ENCODE measurements around the gene PADI1. TPM values are rescaled to one million over a fixed set of nuclear protein-coding genes. Genes with fewer than 3 reads are reported as not detected.

Gene PADI1
- total RNA-seq, 1 donor: 0.43 TPM

DNA sequence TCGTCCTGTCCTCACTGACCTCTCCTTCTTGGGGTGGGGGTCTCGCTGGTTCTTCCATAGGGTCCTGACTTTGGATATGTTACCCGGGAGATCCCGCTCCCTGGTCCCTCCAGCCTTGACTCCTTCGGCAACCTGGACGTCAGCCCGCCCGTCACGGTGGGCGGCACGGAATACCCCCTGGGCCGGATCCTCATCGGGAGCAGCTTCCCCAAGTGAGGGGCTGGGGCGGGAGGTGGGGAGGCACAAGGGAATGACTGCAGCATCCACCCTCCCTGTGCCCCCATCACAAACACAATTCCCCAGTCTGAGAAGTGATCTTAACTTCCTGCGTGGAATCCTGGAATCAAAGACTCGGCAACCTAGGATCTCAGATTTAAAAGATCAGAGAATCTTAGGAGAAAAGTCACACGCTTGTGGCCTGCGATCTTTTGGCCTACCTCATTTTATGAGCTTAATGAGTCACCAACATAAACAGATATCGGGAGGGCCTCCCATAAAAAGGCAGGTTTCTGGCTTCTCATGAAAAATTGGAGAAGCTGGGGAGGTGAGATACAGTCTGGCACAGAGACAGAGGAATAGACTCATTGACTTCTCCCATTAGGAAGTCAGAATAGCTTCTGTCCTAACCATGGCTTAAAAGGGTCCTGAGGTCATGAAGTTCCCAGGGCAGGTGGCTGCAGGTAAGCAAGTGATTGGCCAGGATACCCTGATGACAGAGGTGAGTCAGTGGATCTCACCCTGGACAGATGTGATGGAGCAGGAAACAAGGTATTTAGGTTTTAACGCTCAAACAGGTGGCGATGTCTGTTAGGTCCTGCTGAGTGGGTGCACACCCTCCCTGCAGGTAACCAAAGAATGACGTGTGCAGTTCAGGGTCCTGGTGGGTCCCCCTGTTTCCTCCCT, 28.1 kb downstream of the PADI1 start:
- TF ChIP-seq, protein P1, sequence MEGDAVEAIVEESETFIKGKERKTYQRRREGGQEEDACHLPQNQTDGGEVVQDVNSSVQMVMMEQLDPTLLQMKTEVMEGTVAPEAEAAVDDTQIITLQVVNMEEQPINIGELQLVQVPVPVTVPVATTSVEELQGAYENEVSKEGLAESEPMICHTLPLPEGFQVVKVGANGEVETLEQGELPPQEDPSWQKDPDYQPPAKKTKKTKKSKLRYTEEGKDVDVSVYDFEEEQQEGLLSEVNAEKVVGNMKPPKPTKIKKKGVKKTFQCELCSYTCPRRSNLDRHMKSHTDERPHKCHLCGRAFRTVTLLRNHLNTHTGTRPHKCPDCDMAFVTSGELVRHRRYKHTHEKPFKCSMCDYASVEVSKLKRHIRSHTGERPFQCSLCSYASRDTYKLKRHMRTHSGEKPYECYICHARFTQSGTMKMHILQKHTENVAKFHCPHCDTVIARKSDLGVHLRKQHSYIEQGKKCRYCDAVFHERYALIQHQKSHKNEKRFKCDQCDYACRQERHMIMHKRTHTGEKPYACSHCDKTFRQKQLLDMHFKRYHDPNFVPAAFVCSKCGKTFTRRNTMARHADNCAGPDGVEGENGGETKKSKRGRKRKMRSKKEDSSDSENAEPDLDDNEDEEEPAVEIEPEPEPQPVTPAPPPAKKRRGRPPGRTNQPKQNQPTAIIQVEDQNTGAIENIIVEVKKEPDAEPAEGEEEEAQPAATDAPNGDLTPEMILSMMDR (IDR thresholded peaks at IDR 0.05; ENCODE audit: insufficient read depth, low read depth, low read length): no peak

DNA sequence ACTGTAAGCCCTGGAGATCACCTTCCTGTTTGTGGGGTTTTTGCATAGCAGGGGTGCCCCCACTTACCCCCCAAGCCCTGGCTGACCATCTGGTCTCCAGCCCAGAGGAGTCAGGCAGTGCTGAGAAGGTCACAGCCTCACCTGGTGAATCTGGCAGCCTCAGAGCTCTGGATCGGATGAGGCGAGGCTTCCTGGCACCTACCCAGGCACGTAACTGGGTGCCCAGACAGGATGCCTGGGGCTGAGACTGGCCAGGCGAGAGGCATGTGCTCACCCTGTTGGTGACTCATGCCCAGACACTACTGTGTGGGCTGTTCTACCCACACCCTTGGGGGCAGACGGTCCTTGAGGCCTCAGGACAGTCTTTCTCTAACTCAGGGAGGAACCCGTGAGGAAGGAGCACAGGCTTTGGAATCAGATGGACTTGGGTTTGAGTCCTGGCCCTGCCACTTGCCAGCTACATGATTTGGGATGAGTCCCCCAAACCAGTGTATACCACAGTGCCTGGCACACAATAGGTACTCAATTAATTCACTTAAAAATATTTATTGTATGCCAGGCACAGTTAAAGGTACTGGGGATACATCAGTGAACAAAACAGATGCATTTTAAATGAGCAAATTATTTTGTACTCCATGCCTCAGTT, 28.9 kb downstream of the PADI1 start:
- TF ChIP-seq, protein P1 (IDR thresholded peaks at IDR 0.05; ENCODE audit: insufficient read depth, low read depth, low read length): no peak
- peak; percentile 95 for DNase-seq (ENCODE audit: low read depth)
- H3K4me3 ChIP-seq (ENCODE audit: low read depth, low read length): no peak overlapping the region

More for the DNA sequence above, 28.1 kb downstream of the PADI1 start:
- H3K4me3 ChIP-seq (ENCODE audit: low read depth, low read length): no peak overlapping the region
- peak; percentile 97 for DNase-seq (ENCODE audit: low read depth)

DNA sequence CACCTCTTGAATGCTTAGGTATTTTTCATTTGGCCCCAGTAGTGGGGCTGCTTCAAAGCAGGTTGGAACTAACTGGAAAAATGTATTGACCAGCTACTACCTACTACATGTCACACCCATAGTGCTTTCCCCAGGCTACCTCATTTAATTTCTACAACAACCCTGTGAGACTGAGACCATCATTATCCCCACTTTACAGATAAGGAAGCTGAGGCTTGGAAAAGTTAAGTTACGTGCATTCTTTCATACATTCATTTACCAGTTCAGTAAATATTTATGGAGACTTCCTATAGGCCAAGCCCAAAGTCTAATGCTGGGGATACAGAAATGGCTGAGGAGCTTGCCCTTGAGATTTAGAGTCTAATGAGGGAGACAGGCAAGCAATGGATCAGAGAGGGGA, 29.5 kb downstream of the PADI1 start:
- TF ChIP-seq, protein P1 (IDR thresholded peaks at IDR 0.05; ENCODE audit: insufficient read depth, low read depth, low read length): no peak
- H3K4me3 ChIP-seq (ENCODE audit: low read depth, low read length): no peak overlapping the region
- DNase-seq (ENCODE audit: low read depth): no peak

DNA sequence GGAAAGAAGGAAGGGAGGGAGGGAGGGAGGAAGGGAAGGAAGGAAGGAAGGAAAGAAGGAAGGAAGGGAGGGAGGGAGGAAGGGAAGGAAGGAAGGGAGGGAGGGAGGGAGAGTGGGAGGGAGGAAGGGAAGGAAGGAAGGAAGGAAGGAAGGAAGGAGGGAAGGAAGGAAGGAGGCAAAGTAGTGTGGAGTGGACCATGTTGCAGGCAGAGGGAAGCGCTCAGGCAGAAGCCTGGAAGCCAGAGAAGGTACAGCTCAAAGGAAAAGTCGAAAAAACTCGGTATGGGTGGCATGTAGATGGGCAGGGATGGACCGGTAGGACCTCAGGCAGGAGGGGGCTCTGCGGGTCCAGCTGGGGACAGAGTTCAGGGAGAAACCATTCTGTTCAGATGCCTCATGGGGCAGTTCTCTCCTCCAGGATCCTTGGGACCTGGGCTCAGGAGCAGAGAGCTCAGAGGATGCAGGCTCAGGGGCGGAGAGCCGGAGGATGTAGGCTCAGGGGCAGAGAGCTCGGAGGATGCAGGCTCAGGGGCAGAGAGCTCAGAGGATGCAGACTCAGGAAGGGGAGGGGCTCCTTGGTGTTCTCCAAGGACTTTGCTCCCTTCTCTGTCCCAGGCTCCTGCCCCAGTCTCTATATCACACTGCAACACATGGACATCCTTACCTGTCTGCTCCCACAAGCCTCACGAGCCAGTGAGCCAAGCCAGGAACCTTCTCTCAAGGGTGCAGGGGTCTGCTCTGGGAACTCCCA, 30.4 kb downstream of the PADI1 start:
- no peak overlapping the region for H3K4me3 ChIP-seq (ENCODE audit: low read depth, low read length)
- TF ChIP-seq, protein P1 (IDR thresholded peaks at IDR 0.05; ENCODE audit: insufficient read depth, low read depth, low read length): no peak
- no peak for DNase-seq (ENCODE audit: low read depth)

DNA sequence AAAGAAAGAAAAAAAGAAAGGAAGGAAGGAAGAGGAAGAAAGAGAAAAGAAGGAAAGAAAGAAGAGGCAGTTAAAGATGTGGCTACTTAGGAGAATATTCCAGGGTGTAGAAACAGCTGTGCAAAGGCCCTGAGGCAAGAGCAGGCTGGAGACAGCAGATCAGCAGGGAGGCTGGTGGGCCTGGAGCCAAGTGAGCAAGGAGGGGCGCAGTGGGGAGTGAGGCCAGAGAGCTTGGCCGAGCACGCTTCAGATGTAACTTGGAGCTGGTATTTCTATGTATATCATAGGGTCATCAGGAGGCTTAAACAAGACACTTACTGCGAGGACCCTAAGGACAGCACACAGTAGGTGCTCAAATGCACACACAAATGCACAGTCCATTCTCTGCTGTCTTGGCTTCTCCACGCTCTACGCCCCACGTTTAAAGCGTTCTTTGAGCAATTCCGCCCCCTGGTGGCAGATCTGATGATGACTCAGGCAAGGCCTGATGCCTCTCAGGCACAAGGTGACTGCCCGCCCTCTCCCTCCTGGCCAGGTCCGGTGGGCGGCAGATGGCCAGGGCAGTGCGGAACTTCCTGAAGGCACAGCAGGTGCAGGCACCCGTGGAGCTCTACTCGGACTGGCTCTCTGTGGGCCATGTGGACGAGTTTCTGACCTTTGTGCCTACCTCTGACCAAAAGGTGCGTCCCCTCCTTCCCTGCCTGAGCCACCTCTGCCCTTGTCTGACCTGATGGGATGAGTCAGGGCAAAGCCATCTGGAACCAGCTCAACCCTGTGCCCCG, 32.0 kb downstream of the PADI1 start:
- peak; percentile 84 for DNase-seq (ENCODE audit: low read depth)
- H3K4me3 ChIP-seq (ENCODE audit: low read depth, low read length): no peak overlapping the region
- TF ChIP-seq, protein P1 (IDR thresholded peaks at IDR 0.05; ENCODE audit: insufficient read depth, low read depth, low read length): peak; percentile 78

DNA sequence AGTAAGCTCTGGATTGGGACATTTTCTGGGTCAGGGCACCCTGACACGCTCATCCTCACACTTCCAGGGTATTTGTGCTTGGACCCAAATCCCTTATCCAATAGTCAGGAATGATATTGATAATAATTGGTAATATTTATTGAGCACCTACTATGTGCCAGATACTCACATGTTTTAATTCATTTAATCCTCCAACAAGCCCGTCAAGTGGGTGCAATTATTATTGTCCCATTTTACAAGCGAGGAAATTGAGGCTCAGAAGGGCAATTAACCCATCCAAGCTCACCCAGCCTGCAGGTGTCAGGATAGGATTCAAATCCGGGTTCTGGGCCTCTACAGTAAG, 32.6 kb downstream of the PADI1 start:
- no peak for DNase-seq (ENCODE audit: low read depth)
- TF ChIP-seq, protein P1 (IDR thresholded peaks at IDR 0.05; ENCODE audit: insufficient read depth, low read depth, low read length): no peak
- no peak overlapping the region for H3K4me3 ChIP-seq (ENCODE audit: low read depth, low read length)
